ENCODE data around the gene CHD5.
A peak's percentile ranks its signal among the peaks of the same experiment; 100 is the strongest.

The CHD5 gene

GRCh38 chr1:6054596-6054995 lies 125.5 kb downstream of the CHD5 start:
- no peak for DNase-seq

- no peak for DNase-seq
Observed at GRCh38 chr1:6053206-6053546, 126.9 kb downstream of the CHD5 start.

DNA sequence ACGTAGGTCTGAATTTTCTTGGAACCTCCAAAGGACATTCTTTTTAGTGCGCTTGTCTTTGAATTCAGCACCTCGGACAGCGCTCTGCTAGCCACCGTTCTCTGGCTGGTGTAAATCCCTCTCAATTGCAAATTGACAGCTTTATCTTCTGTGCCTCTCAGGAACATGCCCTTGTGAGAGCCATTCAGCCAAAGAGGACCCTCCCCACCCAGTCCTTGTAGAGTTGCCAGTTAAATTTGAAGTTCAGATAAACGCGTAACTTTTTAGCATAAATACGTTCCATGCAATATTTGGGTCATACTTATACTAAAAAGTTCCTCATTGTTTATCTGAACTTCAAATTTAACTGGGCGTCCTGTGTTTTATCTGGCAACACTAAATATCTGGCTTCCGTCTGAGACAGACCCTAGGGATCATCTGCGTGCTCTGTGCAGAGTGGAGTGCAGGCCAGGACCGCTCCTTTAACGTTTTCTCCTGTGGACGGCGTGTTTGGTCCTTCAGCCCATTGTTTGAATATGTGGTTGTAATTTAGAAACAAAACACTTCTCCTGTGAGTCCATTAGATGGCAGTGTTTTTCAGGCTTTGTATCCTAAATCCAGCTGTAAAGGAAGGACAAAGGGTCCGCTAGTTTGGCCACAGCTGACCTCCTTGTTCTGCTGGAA lies 127.4 kb downstream of the CHD5 start:
- peak; percentile 50 to 67 for DNase-seq

Data from inflammatory macrophage (primary cell).